ENCODE measurements around the gene ARHGAP24. TPM values are rescaled to one million over a fixed set of nuclear protein-coding genes. Genes with fewer than 3 reads are reported as not detected.
A peak's percentile ranks its signal among the peaks of the same experiment; 100 is the strongest.

Gene ARHGAP24
- total and polyA plus RNA-seq, 2 donors (not counting 3 experiments of a cell fraction or from before 2014, with no cell fraction given), result 52.1 to 79.4 TPM

GRCh38 chr4:85672116-85672515 is 197.2 kb downstream of the ARHGAP24 start:
- intact Hi-C loops (cut with micrococcal nuclease) (no loop called here), dilution Hi-C loops (cut with MboI; ENCODE audit: extremely low pct_ligation_motif_present, low sequenced_read_pairs) (no loop called here)
- Histone ChIP-seq H3K4me1 (ENCODE audit: control insufficient read depth, extremely low read depth, insufficient read depth, low read length) (no peaks in the 10 kb centered on the region), H3K4me3 (replicated peaks in 1 of 3; ENCODE audit: insufficient read depth in 1 of 3, low read depth in 1 of 3, low read length in 3 of 3) (no peak overlapping the region), H3K9me1 (replicated peaks; ENCODE audit: control insufficient read depth, extremely low read depth, insufficient read depth, low read length) (no peaks in the 10 kb centered on the region), H3K27me3 (ENCODE audit: control insufficient read depth in 2 of 2, insufficient read depth in 2 of 2, low read length in 2 of 2) (peaks cover 22 to 27% of the 10 kb centered on the region in 2 experiments), H3K36me3 (ENCODE audit: control insufficient read depth in 2 of 2, extremely low read depth in 1 of 2, insufficient read depth in 2 of 2, low read length in 2 of 2) (no peaks in the 10 kb centered on the region), H3K4me2 (ENCODE audit: insufficient read depth, low read length) (no peak overlapping the region), H4K20me1 (replicated peaks; ENCODE audit: control insufficient read depth, extremely low read depth, insufficient read depth, low read length) (no peaks in the 10 kb centered on the region), H3K27ac (ENCODE audit: insufficient read depth, low read depth, low read length) (no peak overlapping the region), H3K9ac (replicated peaks; ENCODE audit: extremely low read depth, insufficient read depth, low read length) (no peak overlapping the region), H3K9me3 (replicated peaks; ENCODE audit: control insufficient read depth, insufficient read depth, low read length) (no peaks in the 10 kb centered on the region), H2AFZ (ENCODE audit: low read depth, low read length) (no peak overlapping the region), H3K79me2 (ENCODE audit: control insufficient read depth, insufficient read depth, low read length) (no peaks in the 10 kb centered on the region)
- TF ChIP-seq POLR2A (IDR thresholded peaks at IDR 0.05; ENCODE audit: low read depth, low read length) (no peak), FOS (IDR thresholded peaks at IDR 0.05; ENCODE audit: borderline replicate concordance, insufficient read depth, low read length) (no peak), GATA2 (IDR thresholded peaks at IDR 0.05; ENCODE audit: insufficient read depth, insufficient read length, low read depth, low read length) (no peak), JUN (IDR thresholded peaks at IDR 0.05; ENCODE audit: borderline replicate concordance, insufficient read depth, insufficient read length, low read depth) (no peak), CTCF (IDR thresholded peaks at IDR 0.05; ENCODE audit: extremely low read depth in 1 of 2, insufficient read depth in 1 of 2, low read depth in 1 of 2, low read length in 2 of 2) (no peak), POLR2AphosphoS5 (IDR thresholded peaks at IDR 0.05; ENCODE audit: insufficient read depth, low read depth, low read length) (no peak), MYC (IDR thresholded peaks at IDR 0.05; ENCODE audit: low read depth, low read length) (no peak), MAX (IDR thresholded peaks at IDR 0.05; ENCODE audit: insufficient read depth, insufficient read length) (no peak), EZH2 (IDR thresholded peaks at IDR 0.05; ENCODE audit: borderline replicate concordance, low read depth, low read length, severe bottlenecking) (no peak)
- ChIA-PET POLR2A (no interaction called here), CTCF (interaction anchor here (0.6 to 1.5 kb wide), 2 partner anchors 24 to 1774 kb away, joined by 5 to 8 read pairs; no protein-coding TSS in a partner anchor)
- no TSS peak for BruUV-seq (replicated peaks)
- FAIRE-seq, result peak; percentile 31
- no peak for DNase-seq (ENCODE audit: low read depth, low spot score)

Data from endothelial cell of umbilical vein (primary cell).